Measurements from ENCODE around the gene GDF7.

Gene GDF7

DNA sequence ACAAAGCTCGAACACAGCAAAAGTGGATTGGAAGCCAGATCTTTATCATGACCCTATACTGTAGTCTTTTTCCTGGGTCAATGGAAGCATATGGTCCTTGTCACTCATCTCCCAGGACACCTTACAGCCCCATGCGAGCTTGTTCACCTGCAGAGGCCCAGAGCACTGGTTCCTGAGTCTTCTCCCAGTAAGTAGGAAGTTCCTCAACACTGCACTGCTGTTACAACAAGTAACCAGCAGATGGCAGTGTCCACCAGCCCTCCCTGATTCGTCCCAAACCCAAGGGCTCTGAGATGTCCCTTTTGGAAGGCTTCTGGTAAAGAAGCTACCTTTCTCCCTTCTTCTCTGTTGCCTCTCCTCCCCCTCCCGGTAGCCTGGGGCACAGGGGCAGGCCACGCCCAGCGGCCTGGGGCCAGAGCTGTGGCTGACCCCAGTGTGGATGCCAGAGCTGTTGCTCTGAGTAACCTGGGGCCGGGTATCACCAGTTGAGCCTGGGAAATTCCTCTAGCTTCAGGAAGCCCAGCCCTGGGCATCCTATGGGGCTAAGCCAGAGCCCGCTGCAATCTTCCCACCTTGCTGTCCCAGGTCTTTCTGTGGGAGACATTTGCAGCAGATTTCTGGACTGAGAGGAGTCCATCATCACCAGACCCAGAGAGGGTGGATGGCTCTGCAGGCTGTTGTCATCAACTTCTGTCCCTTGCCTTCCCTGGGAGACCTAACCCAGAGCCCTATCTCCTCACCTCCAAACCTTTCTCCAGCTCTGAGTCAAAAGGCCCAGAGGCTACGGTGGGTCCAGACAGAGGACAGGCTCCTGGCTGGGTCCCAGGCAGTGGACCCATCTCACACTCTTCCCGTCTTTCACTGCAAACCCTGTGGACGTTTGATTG is 5.3 kb upstream of the GDF7 start:
- Mint-ChIP-seq H3K9me3 (no peaks in the 10 kb centered on the region), H3K27ac (no peak overlapping the region), H3K27me3 (peaks cover 71% of the 10 kb centered on the region), H3K4me1 (peaks cover 18% of the 10 kb centered on the region), H3K4me3 (no peak overlapping the region)
- ATAC-seq: peak; percentile 51
- DNase-seq: peak; percentile 60 to 64

DNA sequence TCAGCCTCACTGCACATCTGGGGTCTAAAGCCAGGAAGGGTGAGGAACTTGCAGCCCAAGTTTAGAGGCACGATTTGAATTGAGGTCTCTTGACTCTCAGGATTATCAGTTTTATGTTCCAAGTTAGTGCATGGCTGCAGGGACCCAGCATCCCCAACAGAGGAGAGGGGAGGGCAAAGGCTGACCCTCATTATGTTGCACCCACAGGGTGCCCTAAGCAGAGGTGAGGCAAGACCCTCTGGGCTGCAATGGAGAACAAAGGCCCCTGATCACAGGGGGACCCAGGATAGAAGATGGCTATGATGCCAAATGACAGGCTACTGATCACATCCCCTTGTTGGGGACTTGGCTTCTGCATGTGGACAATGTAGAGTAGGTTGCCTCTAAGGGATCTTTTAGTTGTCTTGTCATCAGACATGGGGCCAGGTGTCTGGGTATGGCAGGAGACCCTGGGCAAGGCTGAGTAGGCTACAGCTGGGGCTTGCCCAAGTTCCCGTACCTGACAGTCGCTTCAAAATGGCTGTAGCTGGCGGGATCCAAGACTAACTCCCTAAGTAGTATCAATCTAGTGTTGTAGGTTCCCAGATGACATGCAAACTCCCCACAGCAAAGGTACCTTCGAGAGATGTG is 4.5 kb upstream of the GDF7 start:
- H3K27me3 Mint-ChIP-seq: peaks cover 74% of the 10 kb centered on the region
- H3K4me3 Mint-ChIP-seq: no peak overlapping the region
- no peaks in the 10 kb centered on the region for H3K9me3 Mint-ChIP-seq
- DNase-seq (no peak), ATAC-seq (no peak)
- no peak overlapping the region for H3K27ac Mint-ChIP-seq
- peaks cover 20% of the 10 kb centered on the region for H3K4me1 Mint-ChIP-seq

- peaks cover 84% of the 10 kb centered on the region for H3K27me3 Mint-ChIP-seq
- DNase-seq (no peak), ATAC-seq (no peak)
- H3K27ac Mint-ChIP-seq: no peak overlapping the region
- H3K9me3 Mint-ChIP-seq: no peaks in the 10 kb centered on the region
- H3K4me3 Mint-ChIP-seq: no peak overlapping the region
- peaks cover 27% of the 10 kb centered on the region for H3K4me1 Mint-ChIP-seq
These were observed 3.5 kb upstream of the GDF7 start for GRCh38 chr2:20663196-20664070.

GRCh38 chr2:20664071-20664390 is 2.9 kb upstream of the GDF7 start:
- ATAC-seq (no peak), DNase-seq (no peak)
- Mint-ChIP-seq H3K27me3 (peaks cover 87% of the 10 kb centered on the region), H3K4me3 (no peak overlapping the region), H3K27ac (no peak overlapping the region), H3K4me1 (peaks cover 27% of the 10 kb centered on the region), H3K9me3 (no peaks in the 10 kb centered on the region)

DNA sequence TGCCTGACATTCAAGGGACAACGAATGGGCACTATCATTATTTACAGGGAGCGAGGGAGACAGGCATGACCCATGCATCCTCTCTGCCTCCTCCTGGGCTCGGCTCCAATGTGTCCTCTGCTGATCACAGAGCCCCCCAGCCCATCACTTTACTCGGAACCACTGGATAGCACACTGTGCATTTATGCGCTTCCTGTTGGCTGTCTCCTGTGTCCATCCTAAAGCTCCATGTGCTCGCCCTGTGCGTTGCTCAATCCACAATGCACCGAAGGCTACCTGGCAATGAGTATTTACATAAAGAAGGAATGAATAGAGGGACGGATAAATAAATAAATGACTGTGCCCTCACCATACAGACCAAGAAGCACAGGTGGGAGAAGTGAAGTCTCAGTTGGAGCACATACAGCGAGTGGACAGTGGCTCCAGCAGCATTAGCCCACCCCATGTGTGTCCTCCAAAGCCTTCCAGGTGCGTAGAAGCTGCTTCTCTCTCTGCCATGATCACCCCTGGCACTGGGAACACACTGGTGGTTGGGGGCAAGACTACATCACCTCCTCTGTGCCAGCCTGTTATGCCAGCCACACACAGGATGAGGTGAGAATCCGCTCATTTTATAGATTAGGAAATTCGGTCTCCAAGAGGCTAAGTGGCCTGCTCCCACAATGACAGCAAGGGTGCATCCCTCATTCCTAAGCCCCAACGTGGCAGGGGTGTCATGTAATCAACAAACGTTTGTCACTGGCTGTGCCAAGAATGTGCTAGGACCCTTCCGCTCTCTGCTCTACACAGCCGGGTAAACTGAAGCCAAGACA is 2.3 kb upstream of the GDF7 start:
- DNase-seq (no peak), ATAC-seq (no peak)
- Mint-ChIP-seq H3K27me3 (peaks cover 89% of the 10 kb centered on the region), H3K4me1 (peaks cover 31% of the 10 kb centered on the region), H3K9me3 (no peaks in the 10 kb centered on the region), H3K27ac (no peak overlapping the region), H3K4me3 (no peak overlapping the region)

- peaks cover 36% of the 10 kb centered on the region for H3K4me1 Mint-ChIP-seq
These were observed 1.5 kb upstream of the GDF7 start for GRCh38 chr2:20665243-20666004.

GRCh38 chr2:20666005-20666303 is 990 bp upstream of the GDF7 start:
- peak overlapping the region; percentile 82 to 86 for H3K4me3 Mint-ChIP-seq
- DNase-seq (no peak), ATAC-seq (no peak)
- peaks cover 94% of the 10 kb centered on the region for H3K27me3 Mint-ChIP-seq
- peaks cover 36% of the 10 kb centered on the region for H3K4me1 Mint-ChIP-seq
- no peak overlapping the region for H3K27ac Mint-ChIP-seq
- H3K9me3 Mint-ChIP-seq: no peaks in the 10 kb centered on the region

More at GRCh38 chr2:20665243-20666004, 1.5 kb upstream of the GDF7 start:
- Mint-ChIP-seq H3K9me3 (no peaks in the 10 kb centered on the region), H3K4me3 (peak overlapping the region; percentile 82 to 86), H3K27me3 (peaks cover 94% of the 10 kb centered on the region), H3K27ac (no peak overlapping the region)
- DNase-seq (no peak), ATAC-seq (no peak)

DNA sequence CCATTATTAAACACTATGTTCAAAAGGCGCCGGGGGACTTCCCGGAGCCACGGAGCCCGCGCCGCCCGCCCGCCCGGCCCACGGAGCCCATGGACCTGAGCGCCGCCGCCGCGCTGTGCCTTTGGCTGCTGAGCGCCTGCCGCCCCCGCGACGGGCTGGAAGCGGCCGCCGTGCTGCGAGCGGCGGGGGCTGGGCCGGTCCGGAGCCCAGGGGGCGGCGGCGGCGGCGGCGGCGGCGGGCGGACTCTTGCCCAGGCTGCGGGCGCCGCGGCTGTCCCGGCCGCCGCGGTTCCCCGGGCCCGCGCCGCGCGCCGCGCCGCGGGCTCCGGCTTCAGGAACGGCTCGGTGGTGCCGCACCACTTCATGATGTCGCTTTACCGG is 197 bp downstream of the GDF7 start:
- peaks cover 42% of the 10 kb centered on the region for H3K4me1 Mint-ChIP-seq
- H3K4me3 Mint-ChIP-seq: no peak overlapping the region
- peaks cover 94% of the 10 kb centered on the region for H3K27me3 Mint-ChIP-seq
- DNase-seq (no peak), ATAC-seq (peak; percentile 14)
- H3K27ac Mint-ChIP-seq: no peak overlapping the region
- H3K9me3 Mint-ChIP-seq: no peaks in the 10 kb centered on the region

DNA sequence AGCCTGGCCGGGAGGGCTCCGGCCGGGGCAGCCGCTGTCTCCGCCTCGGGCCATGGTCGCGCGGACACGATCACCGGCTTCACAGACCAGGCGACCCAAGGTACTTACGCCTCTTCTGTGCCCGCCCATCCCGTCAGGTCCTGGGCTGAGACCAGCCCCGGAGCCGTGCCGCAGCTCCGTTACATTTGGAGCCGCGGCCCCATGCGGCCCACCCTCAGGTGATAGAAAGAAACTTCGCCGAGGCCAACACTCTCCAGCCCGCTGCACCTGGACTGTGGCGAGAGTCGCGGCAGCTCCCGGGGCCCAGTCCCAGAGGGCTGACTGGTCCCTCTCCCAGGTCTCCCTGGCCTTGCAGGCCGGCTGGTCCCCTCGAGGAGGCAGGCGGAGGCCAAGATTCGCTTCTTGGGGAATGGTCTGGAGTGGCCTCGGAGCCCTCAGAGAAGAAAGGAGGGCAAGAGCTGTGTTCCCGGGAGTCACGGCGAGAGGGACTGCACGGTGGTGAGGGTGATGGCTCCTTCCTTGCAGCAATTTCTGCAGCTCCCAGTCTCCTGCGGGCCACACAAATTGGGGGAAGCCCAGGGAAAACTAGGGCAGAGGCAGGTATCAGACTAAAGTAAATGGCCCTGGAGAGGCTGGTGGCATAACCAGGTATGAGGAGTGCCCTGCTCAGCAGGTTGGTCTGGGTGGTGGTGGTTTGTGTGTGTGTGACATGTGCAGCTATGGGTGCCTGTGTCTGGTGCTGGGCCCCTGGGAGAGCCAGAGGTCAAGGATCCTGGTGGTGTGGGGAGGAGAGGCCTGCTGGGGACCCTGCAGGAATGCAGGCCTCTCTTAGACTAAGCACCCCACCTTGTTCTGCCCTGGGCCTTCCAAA is 822 bp downstream of the GDF7 start:
- peaks cover 42% of the 10 kb centered on the region for H3K4me1 Mint-ChIP-seq
- H3K4me3 Mint-ChIP-seq: peak overlapping the region; percentile 5 to 31
- DNase-seq: no peak
- no peak overlapping the region for H3K27ac Mint-ChIP-seq
- no peak for ATAC-seq
- H3K27me3 Mint-ChIP-seq: peaks cover 94% of the 10 kb centered on the region
- H3K9me3 Mint-ChIP-seq: no peaks in the 10 kb centered on the region

DNA sequence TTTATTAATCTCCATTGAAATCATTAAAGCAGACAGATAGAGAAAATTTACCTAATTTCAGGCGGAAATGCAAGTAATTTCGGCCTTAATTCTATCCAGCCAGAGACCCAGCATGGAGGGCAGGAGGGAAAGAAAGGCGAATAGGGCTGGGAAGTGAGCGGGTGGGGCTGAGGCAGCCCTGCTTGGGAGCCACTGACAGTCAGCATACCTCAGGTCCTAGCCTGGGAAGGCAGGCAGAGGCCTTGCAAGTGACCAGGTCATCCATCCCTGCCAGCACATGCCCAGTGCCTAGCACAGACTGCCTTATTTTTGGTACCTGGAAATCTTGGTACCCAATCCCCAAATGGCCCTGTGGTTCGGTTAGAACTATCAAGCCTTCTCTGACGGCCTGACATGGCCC is 1.5 kb downstream of the GDF7 start:
- Mint-ChIP-seq H3K4me1 (peaks cover 42% of the 10 kb centered on the region), H3K27me3 (peaks cover 95% of the 10 kb centered on the region), H3K27ac (no peak overlapping the region), H3K9me3 (no peaks in the 10 kb centered on the region), H3K4me3 (no peak overlapping the region)
- DNase-seq: no peak
- ATAC-seq: no peak

DNA sequence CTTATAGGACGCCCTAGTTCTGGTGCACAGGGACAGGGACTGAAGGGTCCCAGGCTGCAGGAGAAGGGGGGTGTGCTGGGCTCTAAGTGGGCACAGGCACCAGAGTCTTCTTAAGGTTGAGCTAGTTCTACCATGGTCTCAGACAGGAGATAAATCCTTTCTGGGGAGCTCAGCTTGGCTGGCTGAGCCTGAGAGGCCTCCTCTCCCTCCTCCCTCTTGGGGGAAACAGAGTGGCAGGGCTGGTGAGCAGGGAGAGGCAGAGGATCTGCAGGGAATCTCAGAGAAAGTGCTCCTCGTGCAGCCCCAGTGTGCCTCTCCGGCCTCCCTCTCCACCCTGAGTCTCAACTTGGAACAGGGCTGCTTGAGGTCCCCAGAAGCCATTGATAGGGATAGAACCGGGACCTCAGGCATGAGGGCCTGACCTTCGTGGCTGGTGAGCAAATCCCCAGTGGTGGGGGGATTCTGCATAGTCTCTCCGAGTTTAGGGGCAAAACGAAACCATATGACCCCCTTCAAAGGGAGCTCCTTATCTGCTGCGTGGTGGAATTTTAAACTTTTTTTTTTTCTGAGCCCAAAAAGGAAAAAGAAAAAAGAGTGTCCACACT is 2.0 kb downstream of the GDF7 start:
- Mint-ChIP-seq H3K4me1 (peaks cover 42% of the 10 kb centered on the region), H3K27ac (no peak overlapping the region), H3K4me3 (no peak overlapping the region), H3K9me3 (no peaks in the 10 kb centered on the region), H3K27me3 (peaks cover 95% of the 10 kb centered on the region)
- ATAC-seq: no peak
- no peak for DNase-seq

DNA sequence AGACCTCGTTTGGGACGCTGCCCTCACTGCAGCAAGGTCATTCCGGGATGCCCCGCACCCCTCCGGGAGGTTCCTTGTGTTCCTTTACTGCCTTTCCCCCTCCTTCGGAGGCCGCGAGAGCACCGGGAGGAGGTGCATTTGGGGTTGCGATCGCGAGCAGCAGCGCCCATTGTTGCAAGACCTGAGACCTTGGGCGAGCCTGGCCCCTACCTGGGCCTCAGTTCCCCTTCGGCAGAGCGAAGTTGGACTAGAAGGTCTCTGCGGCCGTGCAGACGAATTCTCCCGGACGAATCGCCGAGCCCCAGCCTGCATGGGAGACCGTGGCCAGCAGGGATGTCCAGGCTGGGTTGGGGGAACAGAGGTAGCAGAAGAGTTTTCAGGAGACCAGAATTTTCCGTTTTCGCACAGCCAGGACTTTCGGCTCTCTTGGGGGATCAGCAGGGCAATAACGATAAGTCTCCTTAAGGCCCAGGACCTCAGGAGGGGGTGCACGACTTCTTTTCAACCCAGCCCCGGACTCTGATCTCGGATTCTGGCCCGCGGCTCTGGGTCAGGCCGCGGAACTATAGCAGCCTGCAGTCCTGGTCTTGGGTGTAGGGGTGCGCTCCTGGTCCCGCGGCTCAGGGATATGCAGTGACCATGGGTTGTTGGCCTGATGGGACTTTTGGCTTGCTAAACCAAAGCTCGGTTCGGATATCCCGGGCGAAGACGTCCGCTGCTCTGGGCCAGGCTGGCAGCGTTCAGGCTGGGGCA is 2.8 kb downstream of the GDF7 start:
- no peak for DNase-seq
- peaks cover 93% of the 10 kb centered on the region for H3K27me3 Mint-ChIP-seq
- no peaks in the 10 kb centered on the region for H3K9me3 Mint-ChIP-seq
- no peak for ATAC-seq
- no peak overlapping the region for H3K27ac Mint-ChIP-seq
- H3K4me3 Mint-ChIP-seq: peak overlapping the region in 1 of 2 donors; percentile 33
- peaks cover 42% of the 10 kb centered on the region for H3K4me1 Mint-ChIP-seq

All from stimulated activated naive CD8-positive, alpha-beta T cell treated with anti-CD3 and anti-CD28 coated beads, Interleukin-15, amount 100 ng/mL, for 72 hours (primary cell).